Endothelial cell of umbilical vein (primary cell): ENCODE data around the gene MTMR3.

Experiments used
- CTCF ChIP-seq, 2 donors: IDR thresholded peaks; 1 replicate in 1 of 2; 2 replicates in 1 of 2; pipeline ENCODE4 v1.5.1; 2011; ENCODE audit warnings: low read length in 2 of 2, mild to moderate bottlenecking in 2 of 2, moderate library complexity in 2 of 2, control low read depth in 1 of 2, inconsistent platforms in 1 of 2, low read depth in 1 of 2; ENCODE audit not compliant: insufficient read depth in 1 of 2; ENCODE audit errors: extremely low read depth in 1 of 2
- FOS ChIP-seq: IDR thresholded peaks from 2 replicates; pipeline ENCODE4 v1.6.1; 2011; ENCODE audit warnings: mild to moderate bottlenecking, low read length, moderate library complexity, borderline replicate concordance; ENCODE audit not compliant: insufficient read depth
- JUN ChIP-seq: IDR thresholded peaks from 2 replicates; pipeline ENCODE4 v1.6.1; 2011; ENCODE audit warnings: borderline replicate concordance, low read depth; ENCODE audit not compliant: insufficient read length, insufficient read depth
- POLR2A ChIP-seq: IDR thresholded peaks from 2 replicates; pipeline ENCODE4 v1.6.1; 2012; ENCODE audit warnings: low read depth, mild to moderate bottlenecking, control low read depth, low read length

GRCh38 chr22:30015229-30015797 lies 132.3 kb downstream of the MTMR3 start:
- TF ChIP-seq CTCF (IDR thresholded peaks at IDR 0.05; ENCODE audit: extremely low read depth in 1 of 2, insufficient read depth in 1 of 2, low read depth in 1 of 2, low read length in 2 of 2) (no peak), FOS (no peak), JUN (no peak), POLR2A (no peak)
